Fibroblast of mammary gland (primary cell): Measurements from ENCODE around the gene TIMELESS.
A peak's percentile ranks its signal among the peaks of the same experiment; 100 is the strongest.
"Not testable (repeated sequence)": the region's sequence is repeated elsewhere in the genome, so short reads cannot be mapped to it uniquely, and the experiment has no call there.

Experiments used
- DNase-seq: peaks from one replicate; pipeline ENCODE4 v3.0.0-alpha.2; 2010; ENCODE audit warnings: low read depth
- H3K4me3 ChIP-seq: 2 replicates; pipeline ENCODE4 v1.5.1; 2011; ENCODE audit warnings: low read depth, mild to moderate bottlenecking, low read length, moderate library complexity; ENCODE audit not compliant: control insufficient read depth
- CTCF ChIP-seq: conservative IDR thresholded peaks from 2 replicates; pipeline ENCODE4 v1.5.1; 2011; ENCODE audit warnings: low read depth, low read length, inconsistent platforms; ENCODE audit not compliant: control insufficient read depth, insufficient read depth

The TIMELESS gene

DNA sequence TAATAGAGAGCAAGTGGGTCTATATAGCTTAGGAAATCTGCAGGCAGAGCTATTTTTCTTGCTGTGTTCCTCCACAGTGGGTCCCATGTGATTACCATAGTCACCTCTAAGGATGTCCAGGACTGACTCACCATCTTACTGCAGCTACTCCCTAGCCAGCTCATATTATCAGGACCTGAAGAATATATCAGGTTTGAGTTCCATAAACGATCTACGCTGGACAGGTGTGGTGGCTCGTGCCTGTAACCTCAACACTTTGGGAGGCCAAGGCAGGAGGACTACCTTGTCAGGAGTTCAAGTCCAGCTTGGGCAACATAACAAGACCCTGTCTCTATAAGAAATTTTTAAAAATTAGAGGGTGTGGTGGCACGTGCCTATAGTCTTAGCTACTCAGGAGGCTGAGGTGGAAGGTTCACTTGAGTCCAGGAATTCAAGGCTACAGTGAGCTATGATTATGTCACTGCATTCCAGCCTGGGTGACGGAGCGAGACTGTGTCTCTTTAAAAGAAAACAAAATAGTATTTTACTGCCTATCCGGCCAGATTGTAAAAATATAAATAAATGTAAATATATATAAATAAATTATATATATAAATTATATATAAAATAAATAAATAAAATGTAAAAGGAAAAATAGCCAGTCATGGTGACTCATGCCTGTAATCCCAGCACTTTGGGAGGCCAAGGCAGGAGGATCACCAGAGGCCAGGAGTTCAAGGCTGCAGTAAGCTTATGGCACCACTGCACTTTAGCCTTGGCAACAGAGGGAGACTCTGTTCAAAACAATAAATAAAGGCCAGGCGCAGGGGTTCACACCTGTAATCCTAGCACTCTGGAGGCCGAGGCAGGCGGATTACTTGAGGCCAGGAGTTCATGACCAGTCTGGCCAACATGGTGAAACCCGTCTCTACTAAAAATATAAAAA, 12.3 kb upstream of the TIMELESS start:
- H3K4me3 ChIP-seq, result no peak overlapping the region
- DNase-seq, result peak; percentile 57
- TF ChIP-seq CTCF, result no peak

- DNase-seq, result no peak
- TF ChIP-seq CTCF, result no peak
- no peak overlapping the region for H3K4me3 ChIP-seq
Observed at GRCh38 chr12:56457817-56458216, 8.6 kb upstream of the TIMELESS start.

GRCh38 chr12:56454557-56454956, 5.3 kb upstream of the TIMELESS start, which contains the start of gene MIP:
MIP (minus strand) TSS chr12:56454657; CDS start chr12:56454613, 44 bp downstream.
- TF ChIP-seq CTCF, result no peak

DNA sequence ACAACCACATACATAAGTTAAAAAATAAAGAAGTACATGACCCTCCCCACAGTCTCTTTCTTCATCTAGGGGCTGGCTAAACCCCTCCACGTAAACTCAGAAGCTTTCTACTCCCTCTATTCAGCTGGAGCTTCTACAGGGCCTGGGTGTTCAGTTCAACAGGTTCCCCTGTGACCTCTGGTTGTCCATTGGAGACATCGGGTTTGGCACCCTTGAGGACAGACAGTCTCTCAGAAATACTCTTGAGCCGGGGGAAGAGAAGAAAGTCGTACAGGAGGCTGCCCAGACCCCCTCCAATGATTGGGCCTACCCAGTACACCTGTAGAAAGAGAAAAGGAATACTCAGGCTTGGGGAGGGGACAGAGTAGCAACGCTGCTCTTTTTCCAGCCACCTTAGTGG, 1.9 kb upstream of the TIMELESS start:
- DNase-seq, result no peak
- TF ChIP-seq CTCF, result no peak
- no peak overlapping the region for H3K4me3 ChIP-seq

More at GRCh38 chr12:56454557-56454956, 5.3 kb upstream of the TIMELESS start, which contains the start of gene MIP:
- H3K4me3 ChIP-seq, result no peak within 1 kb of the TSS
- no peak for DNase-seq

GRCh38 chr12:56450241-56450640, 1.0 kb upstream of the TIMELESS start:
- no peak for TF ChIP-seq CTCF
- no peak for DNase-seq
- no peak overlapping the region for H3K4me3 ChIP-seq

DNA sequence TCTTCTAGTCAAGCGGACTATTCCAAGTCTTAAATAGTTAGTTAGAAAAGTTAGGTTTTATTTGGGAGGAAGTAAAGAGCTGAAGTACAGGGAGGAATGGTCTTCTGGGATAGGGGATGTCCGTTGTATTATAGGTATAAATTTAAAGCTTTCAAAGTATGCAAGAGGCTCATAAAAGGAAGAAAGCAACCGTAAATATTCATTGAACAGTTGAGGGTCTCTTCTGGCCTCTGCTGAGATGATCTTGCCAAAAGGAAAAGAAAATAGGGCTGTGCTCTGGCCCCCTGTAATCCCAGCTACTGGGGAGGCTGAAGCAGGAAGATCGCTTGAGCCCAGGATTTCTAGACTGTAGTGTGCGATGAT, 377 bp upstream of the TIMELESS start:
- TF ChIP-seq CTCF, result no peak
- no peak for DNase-seq
- peak overlapping the region; percentile 57 for H3K4me3 ChIP-seq

- H3K4me3 ChIP-seq, DNase-seq: not testable (repeated sequence)
Observed at GRCh38 chr12:56443208-56443607, 6.0 kb downstream of the TIMELESS start.
